C4-2B (cell line): Measurements from ENCODE around the gene EMC7.

Experiments
- ZFX ChIP-seq: fragments of 450-650 bp; IDR thresholded peaks from 2 replicates; pipeline ENCODE4 v1.6.1; 2017
- TF ChIP-seq, protein P1 (sequence below): fragments of 450-650 bp; conservative IDR thresholded peaks from 2 replicates; pipeline ENCODE4 v1.5.1; 2017; ENCODE audit warnings: mild to moderate bottlenecking

DNA sequence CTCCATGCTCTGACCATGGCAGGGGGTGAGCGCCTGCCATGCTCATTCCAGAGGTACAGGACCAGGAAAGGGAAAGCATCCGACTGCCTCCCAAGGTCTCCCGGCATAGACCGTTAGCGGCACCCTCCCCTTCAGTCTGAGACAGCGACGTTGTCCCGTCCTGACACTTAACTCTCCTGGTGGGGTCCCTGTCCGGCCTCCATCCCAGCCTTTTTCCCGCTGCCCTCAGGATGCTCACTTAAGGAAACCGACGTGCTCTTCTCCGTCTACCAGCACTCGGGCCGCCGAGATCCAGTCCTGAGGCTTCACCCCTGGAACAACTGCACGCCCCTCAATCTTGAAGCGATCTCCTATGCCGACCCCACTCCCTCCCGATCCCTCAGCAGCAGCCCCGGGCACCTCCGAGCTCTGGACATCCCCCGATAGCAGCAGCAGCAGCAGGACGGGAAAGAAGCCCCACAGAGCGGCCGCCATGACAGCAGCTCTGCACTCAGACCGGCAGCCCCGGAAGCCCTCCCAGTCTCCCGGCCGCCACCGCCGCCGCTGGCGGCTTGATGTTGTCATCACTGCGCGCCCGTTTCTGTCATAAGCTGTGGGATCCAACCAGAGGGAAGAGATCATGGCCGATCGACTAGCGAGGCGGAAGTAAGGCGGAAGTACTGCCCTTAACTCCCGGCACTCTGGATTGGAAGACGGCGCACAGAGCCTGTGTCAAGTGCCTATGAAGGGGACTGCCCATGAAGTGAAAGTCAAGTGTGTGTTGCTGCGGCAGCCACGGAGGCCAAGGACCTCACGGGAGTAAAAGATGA lies at the start of gene EMC7, which contains the start of gene PGBD4:
- TF ChIP-seq, protein P1, sequence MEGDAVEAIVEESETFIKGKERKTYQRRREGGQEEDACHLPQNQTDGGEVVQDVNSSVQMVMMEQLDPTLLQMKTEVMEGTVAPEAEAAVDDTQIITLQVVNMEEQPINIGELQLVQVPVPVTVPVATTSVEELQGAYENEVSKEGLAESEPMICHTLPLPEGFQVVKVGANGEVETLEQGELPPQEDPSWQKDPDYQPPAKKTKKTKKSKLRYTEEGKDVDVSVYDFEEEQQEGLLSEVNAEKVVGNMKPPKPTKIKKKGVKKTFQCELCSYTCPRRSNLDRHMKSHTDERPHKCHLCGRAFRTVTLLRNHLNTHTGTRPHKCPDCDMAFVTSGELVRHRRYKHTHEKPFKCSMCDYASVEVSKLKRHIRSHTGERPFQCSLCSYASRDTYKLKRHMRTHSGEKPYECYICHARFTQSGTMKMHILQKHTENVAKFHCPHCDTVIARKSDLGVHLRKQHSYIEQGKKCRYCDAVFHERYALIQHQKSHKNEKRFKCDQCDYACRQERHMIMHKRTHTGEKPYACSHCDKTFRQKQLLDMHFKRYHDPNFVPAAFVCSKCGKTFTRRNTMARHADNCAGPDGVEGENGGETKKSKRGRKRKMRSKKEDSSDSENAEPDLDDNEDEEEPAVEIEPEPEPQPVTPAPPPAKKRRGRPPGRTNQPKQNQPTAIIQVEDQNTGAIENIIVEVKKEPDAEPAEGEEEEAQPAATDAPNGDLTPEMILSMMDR: no peak
- TF ChIP-seq ZFX: no peak
